EH (cell line): ENCODE results near the gene GPR78.

Experiments used
- DNase-seq: peaks from one replicate; pipeline ENCODE4 v3.0.0-alpha.2; 2015; ENCODE audit warnings: low read depth

The GPR78 gene

DNA sequence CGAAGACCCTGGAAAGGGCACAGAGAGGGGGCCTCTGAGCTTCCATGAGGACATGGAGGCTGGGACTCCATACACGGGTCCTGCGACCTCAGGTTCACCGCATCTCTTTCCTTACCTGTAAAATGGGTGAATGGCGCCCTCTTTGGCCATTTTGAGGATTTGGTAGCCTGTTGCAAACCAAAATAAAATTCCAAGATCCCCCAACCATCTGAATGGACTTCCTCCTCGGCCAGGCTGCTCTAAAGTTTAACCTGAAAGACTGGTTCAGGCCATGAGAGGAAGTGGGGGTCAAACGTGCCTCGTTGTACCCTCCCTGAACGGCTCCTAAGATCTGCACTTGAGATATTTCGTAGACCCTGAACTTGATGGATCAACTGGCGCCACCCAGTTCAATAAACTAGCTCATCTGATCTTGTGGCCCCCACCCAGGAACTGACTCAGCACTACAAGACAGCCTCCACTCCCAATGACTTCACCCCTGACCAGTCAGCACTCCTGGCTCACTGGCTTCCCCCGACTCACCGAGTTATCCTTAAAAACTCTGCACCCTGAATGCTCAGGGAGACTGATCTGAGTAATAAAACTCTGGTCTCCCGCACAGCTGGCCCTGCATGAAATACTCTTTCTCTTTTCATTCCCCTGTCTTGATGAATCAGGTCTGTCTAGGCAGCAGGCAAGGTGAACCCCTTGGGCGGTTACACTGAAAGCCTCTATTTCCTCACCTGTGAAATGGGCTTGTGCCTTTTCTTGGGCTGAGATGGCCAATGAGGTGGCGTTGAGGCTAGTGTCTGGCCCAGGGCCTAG is 32.9 kb upstream of the GPR78 start:
- DNase-seq = peak; percentile 68

DNA sequence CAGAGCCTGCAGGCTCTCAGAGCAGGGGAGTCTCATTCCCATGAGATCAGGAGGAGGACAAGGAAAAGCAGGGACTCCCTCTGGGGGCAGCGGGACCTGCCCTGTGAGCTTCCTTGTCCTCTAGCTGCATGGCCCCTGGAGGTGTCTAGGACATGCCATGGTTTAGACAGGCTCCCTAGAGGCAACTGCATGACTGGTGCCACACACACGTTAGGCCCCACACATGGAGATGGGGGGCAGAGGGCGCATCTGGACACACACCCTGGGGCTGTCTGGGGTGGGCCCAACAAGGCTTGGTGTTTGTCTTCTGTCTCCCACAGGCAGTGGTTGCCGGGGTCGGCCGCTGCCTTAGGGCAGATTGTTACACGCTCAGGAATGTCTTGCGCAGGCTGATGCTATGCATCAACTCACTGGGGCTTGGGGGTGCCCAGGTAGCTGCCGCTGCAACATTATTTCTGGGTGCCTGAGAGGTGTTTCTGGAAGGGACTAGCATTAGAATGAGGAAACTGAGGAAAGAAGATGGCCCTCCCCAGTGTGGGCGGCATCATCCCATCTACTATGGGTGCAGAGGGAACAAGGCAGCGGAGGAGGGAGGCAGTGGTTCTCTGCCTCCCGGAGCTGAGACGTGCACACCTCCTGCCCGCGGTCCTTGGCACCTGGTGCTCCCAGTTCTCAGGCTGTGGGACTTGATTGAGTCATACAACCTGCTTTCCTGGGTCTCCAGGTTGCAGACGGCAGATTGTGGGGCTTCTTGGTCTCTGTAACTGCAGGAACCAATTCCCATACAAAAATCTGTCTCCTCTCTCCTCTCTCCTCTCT is 32.1 kb upstream of the GPR78 start:
- peak; percentile 67 for DNase-seq

GRCh38 chr4:8548731-8549351 is 31.4 kb upstream of the GPR78 start:
- no peak for DNase-seq

- no peak for DNase-seq
These were observed 30.8 kb upstream of the GPR78 start for GRCh38 chr4:8549352-8549931.

- DNase-seq = no peak
These were observed 29.5 kb upstream of the GPR78 start for GRCh38 chr4:8550691-8551090.

DNA sequence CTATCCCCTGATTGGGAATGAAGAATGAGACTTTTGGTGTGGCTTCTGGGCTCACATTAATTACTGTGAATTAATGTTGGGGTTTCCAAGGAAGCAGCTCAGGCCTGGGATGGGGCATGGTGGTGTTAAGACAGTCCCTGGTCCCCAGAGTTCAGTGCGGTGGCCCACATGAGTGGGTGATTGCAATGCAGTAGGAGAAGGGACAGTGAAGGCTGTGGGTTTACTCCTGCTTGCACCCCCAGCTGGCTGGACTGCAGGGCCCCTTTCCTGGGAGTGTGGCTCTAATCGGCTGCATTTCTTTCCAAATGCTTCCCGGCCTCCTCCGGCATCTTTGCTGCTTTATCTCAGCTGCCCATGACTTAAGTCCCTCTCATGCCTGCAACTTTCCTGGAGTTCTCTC is 28.2 kb upstream of the GPR78 start:
- DNase-seq = no peak

DNA sequence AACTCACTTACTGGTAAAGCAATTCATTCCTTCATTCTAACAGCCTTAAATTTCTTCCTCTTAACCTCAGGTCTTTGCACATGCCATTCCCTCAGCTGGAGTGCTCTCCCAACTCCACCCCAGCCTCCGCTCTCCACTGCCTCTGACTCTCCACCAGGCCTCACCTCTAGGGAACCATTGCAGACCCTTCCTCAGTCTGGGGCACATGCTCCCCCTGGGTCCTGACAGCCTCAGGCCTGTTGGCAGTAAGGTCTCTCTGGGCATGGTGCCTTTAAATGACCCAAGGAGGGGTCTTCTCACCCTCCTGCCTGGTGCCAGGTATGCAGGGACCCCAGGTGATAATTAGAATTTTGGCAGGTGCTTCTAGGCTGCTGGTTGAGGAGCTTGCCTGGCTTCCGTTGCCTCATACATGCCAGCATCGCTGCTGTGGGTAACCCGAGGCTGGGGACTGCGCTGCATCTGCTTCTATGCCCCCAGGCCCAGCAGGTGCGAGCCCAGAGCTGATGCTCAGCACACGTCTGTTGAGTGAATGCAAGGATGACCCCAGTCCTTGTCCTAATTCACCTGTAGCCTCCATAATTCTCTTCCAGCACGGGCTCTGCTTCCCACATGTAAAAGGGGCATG is 27.5 kb upstream of the GPR78 start:
- no peak for DNase-seq

- DNase-seq = no peak
These were observed 27.0 kb upstream of the GPR78 start for GRCh38 chr4:8553216-8553615.

- no peak for DNase-seq
These were observed 26.2 kb upstream of the GPR78 start for GRCh38 chr4:8553991-8554405.

- no peak for DNase-seq
These were observed 25.6 kb upstream of the GPR78 start for GRCh38 chr4:8554555-8555100.

- no peak for DNase-seq
These were observed 24.5 kb upstream of the GPR78 start for GRCh38 chr4:8555716-8556115.

GRCh38 chr4:8556341-8557150 is 23.6 kb upstream of the GPR78 start:
- DNase-seq = peak; percentile 73

DNA sequence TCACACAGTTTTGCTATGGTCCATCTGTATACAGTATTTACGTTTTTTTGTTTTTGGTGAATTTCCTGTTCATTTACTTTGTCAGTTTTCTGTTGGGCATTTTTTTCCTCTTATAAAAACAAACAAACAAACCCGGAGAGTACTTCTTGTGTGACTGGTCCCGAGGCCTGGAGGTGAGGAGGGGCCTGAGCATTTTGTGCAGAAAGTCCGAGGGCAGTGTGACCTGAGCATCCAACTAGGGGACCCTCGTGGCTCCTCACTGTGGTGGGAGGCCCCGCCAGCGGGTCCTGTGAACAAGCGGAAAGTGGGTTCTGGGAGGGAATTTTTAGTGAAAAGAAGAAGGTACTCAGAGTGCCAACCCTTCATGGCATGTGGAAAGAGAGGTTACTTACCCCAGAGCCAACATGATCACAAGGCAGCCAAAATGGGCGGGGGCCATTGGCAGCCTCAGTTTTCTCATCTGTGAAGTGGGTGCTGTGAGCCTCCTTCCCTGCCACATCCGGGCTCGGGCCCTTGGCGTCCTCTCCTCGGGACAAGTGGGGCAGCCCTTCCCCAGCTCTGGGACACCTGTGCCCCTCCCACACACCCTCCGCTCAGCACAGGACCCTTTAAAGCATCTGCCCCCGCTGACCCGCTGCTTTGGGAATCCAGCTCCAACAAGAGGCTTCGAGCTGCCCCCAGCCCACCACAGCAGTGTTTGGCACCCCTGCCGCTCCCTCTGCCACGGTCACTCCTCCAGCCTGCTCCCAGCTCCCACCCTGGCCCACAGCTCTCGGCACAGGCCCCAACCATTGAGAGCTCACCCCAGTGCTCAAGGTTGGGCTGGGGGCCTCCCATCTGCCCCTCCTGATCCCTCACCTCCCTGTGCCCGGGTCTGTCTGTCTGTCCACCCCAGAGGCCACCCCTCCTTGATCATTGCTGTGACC is 22.8 kb upstream of the GPR78 start:
- peak; percentile 16 for DNase-seq

DNA sequence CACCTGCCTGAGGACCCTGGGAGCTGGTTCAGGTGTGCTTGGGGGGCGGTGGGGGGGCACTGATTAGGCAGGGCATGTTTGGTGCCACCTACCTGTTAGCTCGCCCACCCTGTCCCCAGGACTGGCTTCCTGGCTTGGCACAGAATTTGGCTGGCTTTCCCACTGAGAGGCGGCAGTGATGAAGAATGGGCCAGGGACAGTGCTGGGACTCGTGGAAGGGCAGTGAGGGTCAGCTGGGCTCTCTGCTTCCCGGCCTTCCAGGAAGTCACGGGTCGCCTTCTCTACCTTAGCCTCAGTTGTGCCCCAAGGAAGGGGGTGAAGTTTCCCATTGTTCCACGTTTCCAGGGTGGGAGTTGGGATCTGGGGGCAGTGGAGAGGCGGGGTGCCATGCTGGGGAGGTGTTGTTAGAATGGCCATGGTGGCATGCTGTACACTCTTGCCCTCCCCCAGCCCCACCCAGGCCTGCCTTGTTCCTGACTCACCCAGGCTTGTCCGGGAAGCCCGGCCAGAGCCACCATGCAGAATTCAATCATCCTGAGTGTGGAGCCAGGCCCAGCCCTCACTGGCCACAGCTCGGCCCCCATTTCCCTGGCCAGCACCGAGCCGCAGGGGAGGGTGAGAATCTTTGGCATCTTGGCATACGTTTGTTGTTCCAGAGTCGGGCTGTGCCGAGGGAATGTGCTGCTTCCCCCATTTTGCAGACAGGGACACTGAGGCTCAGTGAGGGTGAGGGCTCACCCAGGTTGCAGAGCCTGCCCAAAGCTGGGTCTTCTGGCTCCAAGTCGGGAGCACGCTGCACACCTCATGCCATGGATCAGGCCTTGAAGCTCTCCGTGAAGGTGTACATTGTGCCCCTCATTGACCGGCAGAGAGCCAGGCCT is 21.9 kb upstream of the GPR78 start:
- peak; percentile 76 for DNase-seq

- no peak for DNase-seq
These were observed 21.2 kb upstream of the GPR78 start for GRCh38 chr4:8559011-8559410.

- no peak for DNase-seq
These were observed 20.5 kb upstream of the GPR78 start for GRCh38 chr4:8559524-8560264.

DNA sequence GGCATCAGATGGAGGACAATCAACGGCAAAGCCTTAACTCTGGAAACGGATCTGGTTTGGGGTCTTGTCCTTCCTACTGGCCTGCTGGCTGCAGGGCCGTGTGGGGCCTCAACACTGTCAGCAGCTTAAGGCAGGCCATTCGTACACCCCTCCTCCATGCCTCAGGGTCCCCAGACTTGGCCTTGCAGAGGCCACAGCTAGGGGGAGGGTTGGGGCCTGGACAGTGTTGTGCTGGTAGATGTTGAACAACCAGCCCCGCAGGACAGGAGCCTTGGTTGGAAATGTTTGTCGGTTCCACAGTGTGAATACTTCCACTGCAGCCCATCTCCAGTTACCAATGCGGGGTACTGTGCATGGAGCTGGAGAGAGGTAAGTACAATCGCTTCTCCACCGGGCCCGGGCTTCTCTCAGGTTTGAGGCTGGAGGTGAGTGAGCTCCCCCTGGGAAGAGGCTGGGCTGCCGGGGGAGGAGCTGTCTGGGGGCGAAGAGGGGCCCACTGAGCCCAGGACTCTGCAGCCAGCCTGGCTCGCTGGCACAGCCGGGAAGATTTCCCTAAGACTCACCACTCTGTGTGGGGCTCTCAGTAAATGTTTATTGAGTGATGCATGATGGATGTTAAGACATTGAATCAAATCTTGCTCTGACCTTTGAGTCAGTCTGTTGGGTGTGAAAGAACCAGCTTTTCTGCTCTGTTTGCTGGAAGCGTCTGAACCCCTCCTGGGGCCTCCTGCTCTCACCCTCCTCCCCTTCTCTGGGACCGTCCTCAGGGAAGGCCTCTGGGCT is 19.7 kb upstream of the GPR78 start:
- DNase-seq = peak; percentile 69
